ENCODE data around the gene ARHGAP26.

The ARHGAP26 gene

GRCh38 chr5:143258559-143259253 is 488.5 kb downstream of the ARHGAP26 start:
- Histone ChIP-seq H3K9me3 (ENCODE audit: control insufficient read depth in 1 of 2, low read length in 2 of 2) (no peaks in the 10 kb centered on the region), H3K4me3 (ENCODE audit: low read depth in 1 of 2, low read length in 2 of 2) (no peak overlapping the region), H3K27me3 (ENCODE audit: control insufficient read depth in 1 of 2, insufficient read depth in 2 of 2, low read length in 2 of 2) (no peaks in the 10 kb centered on the region), H3K36me3 (ENCODE audit: control insufficient read depth in 1 of 2, insufficient read depth in 2 of 2, low read length in 2 of 2) (no peaks in the 10 kb centered on the region), H3K27ac (ENCODE audit: low read depth, low read length) (no peak overlapping the region), H3K9ac (ENCODE audit: low read depth in 1 of 2, low read length in 2 of 2) (no peak overlapping the region), H3K4me1 (ENCODE audit: control insufficient read depth in 1 of 2, insufficient read depth in 2 of 2, low read length in 2 of 2) (no peaks in the 10 kb centered on the region)

GRCh38 chr5:143259254-143259605 is 489.1 kb downstream of the ARHGAP26 start:
- Histone ChIP-seq H3K27ac (ENCODE audit: low read depth, low read length) (no peak overlapping the region), H3K27me3 (ENCODE audit: control insufficient read depth in 1 of 2, insufficient read depth in 2 of 2, low read length in 2 of 2) (no peaks in the 10 kb centered on the region), H3K36me3 (ENCODE audit: control insufficient read depth in 1 of 2, insufficient read depth in 2 of 2, low read length in 2 of 2) (no peaks in the 10 kb centered on the region), H3K9me3 (ENCODE audit: control insufficient read depth in 1 of 2, low read length in 2 of 2) (no peaks in the 10 kb centered on the region), H3K9ac (ENCODE audit: low read depth in 1 of 2, low read length in 2 of 2) (no peak overlapping the region), H3K4me1 (ENCODE audit: control insufficient read depth in 1 of 2, insufficient read depth in 2 of 2, low read length in 2 of 2) (no peaks in the 10 kb centered on the region), H3K4me3 (ENCODE audit: low read depth in 1 of 2, low read length in 2 of 2) (no peak overlapping the region)

GRCh38 chr5:143261748-143262392 is 491.7 kb downstream of the ARHGAP26 start:
- no peak overlapping the region for H3K27ac ChIP-seq (ENCODE audit: low read depth, low read length)
- no peaks in the 10 kb centered on the region for H3K9me3 ChIP-seq (ENCODE audit: control insufficient read depth in 1 of 2, low read length in 2 of 2)
- H3K4me1 ChIP-seq (ENCODE audit: control insufficient read depth in 1 of 2, insufficient read depth in 2 of 2, low read length in 2 of 2), result no peaks in the 10 kb centered on the region
- no peaks in the 10 kb centered on the region for H3K36me3 ChIP-seq (ENCODE audit: control insufficient read depth in 1 of 2, insufficient read depth in 2 of 2, low read length in 2 of 2)
- H3K27me3 ChIP-seq (ENCODE audit: control insufficient read depth in 1 of 2, insufficient read depth in 2 of 2, low read length in 2 of 2), result no peaks in the 10 kb centered on the region
- no peak overlapping the region for H3K4me3 ChIP-seq (ENCODE audit: low read depth in 1 of 2, low read length in 2 of 2)
- no peak overlapping the region for H3K9ac ChIP-seq (ENCODE audit: low read depth in 1 of 2, low read length in 2 of 2)

GRCh38 chr5:143262393-143263174 is 492.4 kb downstream of the ARHGAP26 start:
- H3K36me3 ChIP-seq (ENCODE audit: control insufficient read depth in 1 of 2, insufficient read depth in 2 of 2, low read length in 2 of 2), result no peaks in the 10 kb centered on the region
- no peaks in the 10 kb centered on the region for H3K27me3 ChIP-seq (ENCODE audit: control insufficient read depth in 1 of 2, insufficient read depth in 2 of 2, low read length in 2 of 2)
- H3K9me3 ChIP-seq (ENCODE audit: control insufficient read depth in 1 of 2, low read length in 2 of 2), result peaks cover 0 to 2% of the 10 kb centered on the region in 2 donors
- no peak overlapping the region for H3K27ac ChIP-seq (ENCODE audit: low read depth, low read length)
- no peak overlapping the region for H3K4me3 ChIP-seq (ENCODE audit: low read depth in 1 of 2, low read length in 2 of 2)
- no peaks in the 10 kb centered on the region for H3K4me1 ChIP-seq (ENCODE audit: control insufficient read depth in 1 of 2, insufficient read depth in 2 of 2, low read length in 2 of 2)
- H3K9ac ChIP-seq (ENCODE audit: low read depth in 1 of 2, low read length in 2 of 2), result no peak overlapping the region

GRCh38 chr5:143263272-143263810 is 493.2 kb downstream of the ARHGAP26 start:
- no peak overlapping the region for H3K4me3 ChIP-seq (ENCODE audit: low read depth in 1 of 2, low read length in 2 of 2)
- H3K9me3 ChIP-seq (ENCODE audit: control insufficient read depth in 1 of 2, low read length in 2 of 2), result peaks cover 0 to 2% of the 10 kb centered on the region in 2 donors
- H3K36me3 ChIP-seq (ENCODE audit: control insufficient read depth in 1 of 2, insufficient read depth in 2 of 2, low read length in 2 of 2), result no peaks in the 10 kb centered on the region
- H3K4me1 ChIP-seq (ENCODE audit: control insufficient read depth in 1 of 2, insufficient read depth in 2 of 2, low read length in 2 of 2), result no peaks in the 10 kb centered on the region
- H3K9ac ChIP-seq (ENCODE audit: low read depth in 1 of 2, low read length in 2 of 2), result no peak overlapping the region
- no peak overlapping the region for H3K27ac ChIP-seq (ENCODE audit: low read depth, low read length)
- H3K27me3 ChIP-seq (ENCODE audit: control insufficient read depth in 1 of 2, insufficient read depth in 2 of 2, low read length in 2 of 2), result no peaks in the 10 kb centered on the region

GRCh38 chr5:143265995-143266394 is 495.8 kb downstream of the ARHGAP26 start:
- no peaks in the 10 kb centered on the region for H3K27me3 ChIP-seq (ENCODE audit: control insufficient read depth in 1 of 2, insufficient read depth in 2 of 2, low read length in 2 of 2)
- H3K9ac ChIP-seq (ENCODE audit: low read depth in 1 of 2, low read length in 2 of 2), result no peak overlapping the region
- H3K4me3 ChIP-seq (ENCODE audit: low read depth in 1 of 2, low read length in 2 of 2), result no peak overlapping the region
- peaks cover 2 to 3% of the 10 kb centered on the region in 2 donors for H3K9me3 ChIP-seq (ENCODE audit: control insufficient read depth in 1 of 2, low read length in 2 of 2)
- H3K4me1 ChIP-seq (ENCODE audit: control insufficient read depth in 1 of 2, insufficient read depth in 2 of 2, low read length in 2 of 2), result no peaks in the 10 kb centered on the region
- no peaks in the 10 kb centered on the region for H3K36me3 ChIP-seq (ENCODE audit: control insufficient read depth in 1 of 2, insufficient read depth in 2 of 2, low read length in 2 of 2)
- no peak overlapping the region for H3K27ac ChIP-seq (ENCODE audit: low read depth, low read length)

GRCh38 chr5:143267186-143267585 is 497.0 kb downstream of the ARHGAP26 start:
- Histone ChIP-seq H3K9ac (ENCODE audit: low read depth in 1 of 2, low read length in 2 of 2) (no peak overlapping the region), H3K27me3 (ENCODE audit: control insufficient read depth in 1 of 2, insufficient read depth in 2 of 2, low read length in 2 of 2) (no peaks in the 10 kb centered on the region), H3K9me3 (ENCODE audit: control insufficient read depth in 1 of 2, low read length in 2 of 2) (peaks cover 2 to 3% of the 10 kb centered on the region in 2 donors), H3K4me3 (ENCODE audit: low read depth in 1 of 2, low read length in 2 of 2) (no peak overlapping the region), H3K36me3 (ENCODE audit: control insufficient read depth in 1 of 2, insufficient read depth in 2 of 2, low read length in 2 of 2) (no peaks in the 10 kb centered on the region), H3K4me1 (ENCODE audit: control insufficient read depth in 1 of 2, insufficient read depth in 2 of 2, low read length in 2 of 2) (no peaks in the 10 kb centered on the region), H3K27ac (ENCODE audit: low read depth, low read length) (no peak overlapping the region)

GRCh38 chr5:143268388-143268787 is 498.2 kb downstream of the ARHGAP26 start:
- Histone ChIP-seq H3K4me1 (ENCODE audit: control insufficient read depth in 1 of 2, insufficient read depth in 2 of 2, low read length in 2 of 2) (no peaks in the 10 kb centered on the region), H3K27me3 (ENCODE audit: control insufficient read depth in 1 of 2, insufficient read depth in 2 of 2, low read length in 2 of 2) (no peaks in the 10 kb centered on the region), H3K9me3 (ENCODE audit: control insufficient read depth in 1 of 2, low read length in 2 of 2) (peaks cover 2 to 3% of the 10 kb centered on the region in 2 donors), H3K4me3 (ENCODE audit: low read depth in 1 of 2, low read length in 2 of 2) (no peak overlapping the region), H3K27ac (ENCODE audit: low read depth, low read length) (no peak overlapping the region), H3K36me3 (ENCODE audit: control insufficient read depth in 1 of 2, insufficient read depth in 2 of 2, low read length in 2 of 2) (no peaks in the 10 kb centered on the region), H3K9ac (ENCODE audit: low read depth in 1 of 2, low read length in 2 of 2) (no peak overlapping the region)

GRCh38 chr5:143271431-143271830 is 501.3 kb downstream of the ARHGAP26 start:
- Histone ChIP-seq H3K27me3 (ENCODE audit: control insufficient read depth in 1 of 2, insufficient read depth in 2 of 2, low read length in 2 of 2) (no peaks in the 10 kb centered on the region), H3K27ac (ENCODE audit: low read depth, low read length) (no peak overlapping the region), H3K9ac (ENCODE audit: low read depth in 1 of 2, low read length in 2 of 2) (no peak overlapping the region), H3K36me3 (ENCODE audit: control insufficient read depth in 1 of 2, insufficient read depth in 2 of 2, low read length in 2 of 2) (no peaks in the 10 kb centered on the region), H3K4me3 (ENCODE audit: low read depth in 1 of 2, low read length in 2 of 2) (no peak overlapping the region), H3K9me3 (ENCODE audit: control insufficient read depth in 1 of 2, low read length in 2 of 2) (peaks cover 2 to 3% of the 10 kb centered on the region in 2 donors), H3K4me1 (ENCODE audit: control insufficient read depth in 1 of 2, insufficient read depth in 2 of 2, low read length in 2 of 2) (no peaks in the 10 kb centered on the region)

GRCh38 chr5:143274952-143275351 is 504.8 kb downstream of the ARHGAP26 start:
- Histone ChIP-seq H3K9me3 (ENCODE audit: control insufficient read depth in 1 of 2, low read length in 2 of 2) (peaks cover 0 to 2% of the 10 kb centered on the region in 2 donors), H3K27me3 (ENCODE audit: control insufficient read depth in 1 of 2, insufficient read depth in 2 of 2, low read length in 2 of 2) (no peaks in the 10 kb centered on the region), H3K9ac (ENCODE audit: low read depth in 1 of 2, low read length in 2 of 2) (no peak overlapping the region), H3K27ac (ENCODE audit: low read depth, low read length) (no peak overlapping the region), H3K4me1 (ENCODE audit: control insufficient read depth in 1 of 2, insufficient read depth in 2 of 2, low read length in 2 of 2) (no peaks in the 10 kb centered on the region), H3K4me3 (ENCODE audit: low read depth in 1 of 2, low read length in 2 of 2) (no peak overlapping the region), H3K36me3 (ENCODE audit: control insufficient read depth in 1 of 2, insufficient read depth in 2 of 2, low read length in 2 of 2) (peaks cover 0 to 7% of the 10 kb centered on the region in 2 donors)

All from duodenal mucosa (tissue), 2 donors.